C4-2B (cell line): Measurements from ENCODE around the gene FBXO24.

Source experiments
- H3K27ac ChIP-seq: fragments of 450-650 bp; 2 replicates; pipeline ENCODE4 v1.5.1; 2017
- CTCF ChIP-seq: fragments of 450-650 bp; conservative IDR thresholded peaks from 2 replicates; pipeline ENCODE4 v1.5.1; 2017; ENCODE audit warnings: mild to moderate bottlenecking
- ZFX ChIP-seq: fragments of 450-650 bp; IDR thresholded peaks from 2 replicates; pipeline ENCODE4 v1.6.1; 2017

FBXO24 gene

GRCh38 chr7:100568896-100569844 lies 17.0 kb upstream of the FBXO24 start:
- TF ChIP-seq ZFX (no peak), CTCF (peak; percentile 47)
- H3K27ac ChIP-seq = no peak overlapping the region

- no peak overlapping the region for H3K27ac ChIP-seq
- TF ChIP-seq ZFX (no peak), CTCF (no peak)
Measured at GRCh38 chr7:100570954-100571828, 14.9 kb upstream of the FBXO24 start.

GRCh38 chr7:100571829-100572116 lies 14.4 kb upstream of the FBXO24 start:
- TF ChIP-seq ZFX (no peak), CTCF (no peak)
- no peak overlapping the region for H3K27ac ChIP-seq

GRCh38 chr7:100572281-100572948 lies 13.7 kb upstream of the FBXO24 start:
- H3K27ac ChIP-seq = no peak overlapping the region
- no peak for TF ChIP-seq CTCF
- TF ChIP-seq ZFX = no peak

- H3K27ac ChIP-seq = no peak overlapping the region
- TF ChIP-seq CTCF = no peak
- no peak for TF ChIP-seq ZFX
Measured at GRCh38 chr7:100572949-100573675, 13.0 kb upstream of the FBXO24 start.

- H3K27ac ChIP-seq = no peak within 1 kb of the TSS
- no peak; the same call in 1 of the 2 replicates for TF ChIP-seq CTCF
- no peak for TF ChIP-seq ZFX
Measured at GRCh38 chr7:100573691-100574361, 12.3 kb upstream of the FBXO24 start, which contains the start of gene SAP25. Gene SAP25, minus strand, starts transcription at chr7:100573900. Its CDS starts 158 bp downstream, at chr7:100573742.
